A549 (cell line): Measurements from ENCODE around the gene OR2C3.

Experiments used
- CBX2 ChIP-seq: fragments of 200-600 bp; sonication (generic); IDR thresholded peaks from 2 replicates; pipeline ENCODE4 v1.6.1; 2016; ENCODE audit warnings: low read depth, mild to moderate bottlenecking, borderline replicate concordance
- EP300 ChIP-seq, 2 experiments: fragments of >200 bp; sonication (Bioruptor Twin); formaldehyde crosslinking; IDR thresholded peaks; 2 replicates in 1 of 2; 3 replicates in 1 of 2; pipeline ENCODE4 v1.6.1; 2016 to 2017
- GATA3 ChIP-seq: IDR thresholded peaks from 2 replicates; pipeline ENCODE4 v1.6.1; 2012; ENCODE audit warnings: borderline replicate concordance
- JUNB ChIP-seq: fragments of >200 bp; sonication (Bioruptor Twin); formaldehyde crosslinking; IDR thresholded peaks from 2 replicates; pipeline ENCODE4 v1.6.1; 2016
- NR3C1 ChIP-seq: fragments of >200 bp; sonication (Bioruptor Twin); formaldehyde crosslinking; IDR thresholded peaks from 3 replicates; pipeline ENCODE4 v1.6.1; 2017
- POLR2A ChIP-seq: IDR thresholded peaks from 2 replicates; pipeline ENCODE4 v1.6.1; 2012; ENCODE audit warnings: mild to moderate bottlenecking, low read length
- RAD21 ChIP-seq, 2 experiments: fragments of >200 bp in 1 of 2; sonication (Bioruptor Twin) in 1 of 2; formaldehyde crosslinking in 1 of 2; IDR thresholded peaks in 1 of 2; conservative IDR thresholded peaks in 1 of 2; 2 replicates in 1 of 2; 3 replicates in 1 of 2; pipeline ENCODE4 v1.6.1; 2012 to 2018; ENCODE audit warnings: inconsistent platforms in 1 of 2
- RCOR1 ChIP-seq: fragments of 150-350 bp; IDR thresholded peaks from 2 replicates; pipeline ENCODE4 v1.6.1; 2014; ENCODE audit warnings: antibody characterized with exemption, low read length, low read depth
- TF ChIP-seq, protein P1 (sequence below): IDR thresholded peaks from 2 replicates; pipeline ENCODE4 v1.6.1; 2012
- TF ChIP-seq, protein P2 (sequence below): fragments of 150-350 bp; IDR thresholded peaks from 2 replicates; pipeline ENCODE4 v1.6.1; 2014; ENCODE audit warnings: low read depth, mild to moderate bottlenecking, low read length
- TF ChIP-seq, protein P3 (sequence below): IDR thresholded peaks from 2 replicates; pipeline ENCODE4 v1.6.1; 2012; ENCODE audit warnings: low read depth, borderline replicate concordance
- TF ChIP-seq, protein P4 (sequence below): fragments of >200 bp; sonication (Bioruptor Twin); formaldehyde crosslinking; IDR thresholded peaks from 3 replicates; pipeline ENCODE4 v1.5.1; 2016
- TF ChIP-seq, protein P5 (sequence below): fragments of 450-650 bp; IDR thresholded peaks from 2 replicates; pipeline ENCODE4 v1.6.1; 2014; ENCODE audit warnings: antibody characterized with exemption

DNA sequence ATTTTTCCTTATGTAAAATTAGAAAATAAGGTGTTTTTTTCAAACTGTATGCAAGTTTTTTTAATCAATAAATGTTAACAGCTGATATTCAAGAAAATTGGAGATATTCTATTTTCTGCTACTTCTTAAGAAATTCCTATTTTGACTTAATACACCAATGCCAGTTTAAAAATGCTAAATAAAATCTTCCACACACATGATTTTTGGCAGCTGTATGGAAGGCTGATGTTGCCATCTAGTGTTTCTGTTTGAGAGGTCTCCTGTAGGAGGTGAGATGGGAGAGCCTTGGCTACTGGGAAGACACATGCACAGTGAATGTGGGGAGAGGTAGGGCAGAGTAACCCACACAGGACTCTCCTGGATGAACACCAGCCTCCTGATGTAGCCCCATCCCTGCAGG, 49.2 kb downstream of the OR2C3 start:
- peak; percentile 27 to 50; a peak in 3 of 5 replicates for TF ChIP-seq RAD21 (conservative IDR thresholded peaks at IDR 0.05 in 1 of 2, IDR thresholded peaks at IDR 0.05 in 1 of 2)
- TF ChIP-seq, protein P1, sequence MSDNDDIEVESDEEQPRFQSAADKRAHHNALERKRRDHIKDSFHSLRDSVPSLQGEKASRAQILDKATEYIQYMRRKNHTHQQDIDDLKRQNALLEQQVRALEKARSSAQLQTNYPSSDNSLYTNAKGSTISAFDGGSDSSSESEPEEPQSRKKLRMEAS, result no peak
- TF ChIP-seq, protein P2, sequence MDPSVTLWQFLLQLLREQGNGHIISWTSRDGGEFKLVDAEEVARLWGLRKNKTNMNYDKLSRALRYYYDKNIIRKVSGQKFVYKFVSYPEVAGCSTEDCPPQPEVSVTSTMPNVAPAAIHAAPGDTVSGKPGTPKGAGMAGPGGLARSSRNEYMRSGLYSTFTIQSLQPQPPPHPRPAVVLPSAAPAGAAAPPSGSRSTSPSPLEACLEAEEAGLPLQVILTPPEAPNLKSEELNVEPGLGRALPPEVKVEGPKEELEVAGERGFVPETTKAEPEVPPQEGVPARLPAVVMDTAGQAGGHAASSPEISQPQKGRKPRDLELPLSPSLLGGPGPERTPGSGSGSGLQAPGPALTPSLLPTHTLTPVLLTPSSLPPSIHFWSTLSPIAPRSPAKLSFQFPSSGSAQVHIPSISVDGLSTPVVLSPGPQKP, result no peak
- TF ChIP-seq GATA3, result no peak
- TF ChIP-seq, protein P3, sequence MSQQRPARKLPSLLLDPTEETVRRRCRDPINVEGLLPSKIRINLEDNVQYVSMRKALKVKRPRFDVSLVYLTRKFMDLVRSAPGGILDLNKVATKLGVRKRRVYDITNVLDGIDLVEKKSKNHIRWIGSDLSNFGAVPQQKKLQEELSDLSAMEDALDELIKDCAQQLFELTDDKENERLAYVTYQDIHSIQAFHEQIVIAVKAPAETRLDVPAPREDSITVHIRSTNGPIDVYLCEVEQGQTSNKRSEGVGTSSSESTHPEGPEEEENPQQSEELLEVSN, result no peak
- TF ChIP-seq, protein P4, sequence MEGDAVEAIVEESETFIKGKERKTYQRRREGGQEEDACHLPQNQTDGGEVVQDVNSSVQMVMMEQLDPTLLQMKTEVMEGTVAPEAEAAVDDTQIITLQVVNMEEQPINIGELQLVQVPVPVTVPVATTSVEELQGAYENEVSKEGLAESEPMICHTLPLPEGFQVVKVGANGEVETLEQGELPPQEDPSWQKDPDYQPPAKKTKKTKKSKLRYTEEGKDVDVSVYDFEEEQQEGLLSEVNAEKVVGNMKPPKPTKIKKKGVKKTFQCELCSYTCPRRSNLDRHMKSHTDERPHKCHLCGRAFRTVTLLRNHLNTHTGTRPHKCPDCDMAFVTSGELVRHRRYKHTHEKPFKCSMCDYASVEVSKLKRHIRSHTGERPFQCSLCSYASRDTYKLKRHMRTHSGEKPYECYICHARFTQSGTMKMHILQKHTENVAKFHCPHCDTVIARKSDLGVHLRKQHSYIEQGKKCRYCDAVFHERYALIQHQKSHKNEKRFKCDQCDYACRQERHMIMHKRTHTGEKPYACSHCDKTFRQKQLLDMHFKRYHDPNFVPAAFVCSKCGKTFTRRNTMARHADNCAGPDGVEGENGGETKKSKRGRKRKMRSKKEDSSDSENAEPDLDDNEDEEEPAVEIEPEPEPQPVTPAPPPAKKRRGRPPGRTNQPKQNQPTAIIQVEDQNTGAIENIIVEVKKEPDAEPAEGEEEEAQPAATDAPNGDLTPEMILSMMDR, result peak; percentile 17; the same call in 1 of the 3 replicates
- TF ChIP-seq CBX2, result no peak
- no peak for TF ChIP-seq RCOR1
- no peak for TF ChIP-seq JUNB
- TF ChIP-seq, protein P5, sequence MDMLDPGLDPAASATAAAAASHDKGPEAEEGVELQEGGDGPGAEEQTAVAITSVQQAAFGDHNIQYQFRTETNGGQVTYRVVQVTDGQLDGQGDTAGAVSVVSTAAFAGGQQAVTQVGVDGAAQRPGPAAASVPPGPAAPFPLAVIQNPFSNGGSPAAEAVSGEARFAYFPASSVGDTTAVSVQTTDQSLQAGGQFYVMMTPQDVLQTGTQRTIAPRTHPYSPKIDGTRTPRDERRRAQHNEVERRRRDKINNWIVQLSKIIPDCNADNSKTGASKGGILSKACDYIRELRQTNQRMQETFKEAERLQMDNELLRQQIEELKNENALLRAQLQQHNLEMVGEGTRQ, result no peak
- no peak for TF ChIP-seq POLR2A
- TF ChIP-seq EP300 (IDR thresholded peaks at IDR 0.05), result no peak
- no peak for TF ChIP-seq NR3C1
